Neuronal stem cell (in vitro differentiated cells): ENCODE results near the gene PTPRG.

Experiments used
- DNase-seq: peaks from one replicate; pipeline ENCODE4 v3.0.0-alpha.2; 2013; ENCODE audit warnings: low spot score
- H2AFZ ChIP-seq: one replicate; pipeline ENCODE4 v1.6.1; 2013; ENCODE audit warnings: mild to moderate bottlenecking, low read length, inconsistent platforms
- H2AK5ac ChIP-seq: 2 replicates; pipeline ENCODE4 v1.6.1; 2013; ENCODE audit warnings: low read depth, mild to moderate bottlenecking, inconsistent platforms, low read length, moderate library complexity, mixed read lengths
- H2BK120ac ChIP-seq: 2 replicates; pipeline ENCODE4 v1.6.1; 2013; ENCODE audit warnings: low read depth, mild to moderate bottlenecking, inconsistent platforms, low read length, moderate library complexity, mixed read lengths
- H2BK12ac ChIP-seq: one replicate; pipeline ENCODE4 v1.6.1; 2013; ENCODE audit warnings: low read length, inconsistent platforms
- H2BK15ac ChIP-seq: 2 replicates; pipeline ENCODE4 v1.6.1; 2013; ENCODE audit warnings: mild to moderate bottlenecking, low read length, inconsistent platforms, mixed read lengths
- H2BK5ac ChIP-seq: one replicate; pipeline ENCODE4 v1.6.1; 2013; ENCODE audit warnings: inconsistent platforms, mild to moderate bottlenecking, low read length, moderate library complexity
- H3K14ac ChIP-seq: one replicate; pipeline ENCODE4 v1.6.1; 2013; ENCODE audit warnings: low read length, inconsistent platforms
- H3K18ac ChIP-seq: 2 replicates; pipeline ENCODE4 v1.6.1; 2013; ENCODE audit warnings: low read length, inconsistent platforms
- H3K23ac ChIP-seq: 2 replicates; pipeline ENCODE4 v1.6.1; 2013; ENCODE audit warnings: low read depth, mild to moderate bottlenecking, mixed read lengths, low read length, inconsistent platforms; ENCODE audit not compliant: poor library complexity
- H3K27ac ChIP-seq: replicated peaks from 3 replicates; pipeline ENCODE4 v1.5.1; 2013; ENCODE audit warnings: low read length, inconsistent platforms
- H3K27me3 ChIP-seq, 3 experiments: 2 replicates each; pipeline ENCODE4 v1.6.1; 2013; ENCODE audit warnings: low read length in 3 of 3, mild to moderate bottlenecking in 2 of 3, inconsistent platforms in 1 of 3, low read depth in 1 of 3, mixed read lengths in 1 of 3, moderate library complexity in 1 of 3; ENCODE audit not compliant: control insufficient read depth in 3 of 3, insufficient read depth in 3 of 3
- H3K36me3 ChIP-seq, 2 donors: replicated peaks in 1 of 2; 2 replicates each; pipeline ENCODE4 v1.6.1; 2013; ENCODE audit warnings: low read length in 2 of 2; ENCODE audit not compliant: control insufficient read depth in 2 of 2, insufficient read depth in 2 of 2
- H3K4ac ChIP-seq: 2 replicates; pipeline ENCODE4 v1.6.1; 2013; ENCODE audit warnings: inconsistent platforms, mild to moderate bottlenecking, low read length, moderate library complexity
- H3K4me1 ChIP-seq, 2 donors: 1 replicate in 1 of 2; 2 replicates in 1 of 2; pipeline ENCODE4 v1.6.1; 2013; ENCODE audit warnings: low read length in 2 of 2, low read depth in 1 of 2; ENCODE audit not compliant: control insufficient read depth in 2 of 2, insufficient read depth in 1 of 2
- H3K4me2 ChIP-seq: one replicate; pipeline ENCODE4 v1.6.1; 2013; ENCODE audit warnings: mild to moderate bottlenecking, low read length, inconsistent platforms; ENCODE audit not compliant: insufficient read depth, poor library complexity, severe bottlenecking
- H3K4me3 ChIP-seq, 2 donors: 2 replicates each; pipeline ENCODE4 v1.5.1; 2013; ENCODE audit warnings: low read length in 2 of 2, mild to moderate bottlenecking in 2 of 2, inconsistent platforms in 1 of 2, moderate library complexity in 1 of 2
- H3K79me1 ChIP-seq: one replicate; pipeline ENCODE4 v1.6.1; 2013; ENCODE audit warnings: low read depth, mild to moderate bottlenecking, inconsistent platforms, low read length, moderate library complexity
- H3K9ac ChIP-seq: one replicate; pipeline ENCODE4 v1.6.1; 2013; ENCODE audit warnings: mild to moderate bottlenecking, low read depth, low read length, inconsistent platforms; ENCODE audit not compliant: poor library complexity
- H3K9me3 ChIP-seq, 2 donors: replicated peaks in 1 of 2; 2 replicates each; pipeline versions ENCODE3 to v1.6.1; 2013; ENCODE audit warnings: low read length in 2 of 2, mild to moderate bottlenecking in 2 of 2, inconsistent platforms in 1 of 2, low read depth in 1 of 2, mixed read lengths in 1 of 2, moderate library complexity in 1 of 2; ENCODE audit not compliant: control insufficient read depth in 2 of 2, insufficient read depth in 1 of 2
- H4K8ac ChIP-seq: one replicate; pipeline ENCODE4 v1.6.1; 2013; ENCODE audit warnings: low read depth, mild to moderate bottlenecking, inconsistent platforms, low read length, moderate library complexity
- H4K91ac ChIP-seq: one replicate; pipeline ENCODE4 v1.6.1; 2013; ENCODE audit warnings: low read length, low read depth, mild to moderate bottlenecking, inconsistent platforms; ENCODE audit not compliant: poor library complexity
- WGBS, 2 donors: extraction: QIAGEN DNeasy Blood & Tissue Kit; methylation state at CpG; one replicate each; pipeline ENCODE4 v1.1.7; 2013; ENCODE audit warnings: missing lambda C conversion rate in 2 of 2, mixed read lengths in 1 of 2; ENCODE audit not compliant: insufficient read length in 2 of 2, insufficient replicate concordance in 1 of 2; ENCODE audit errors: extremely low coverage in 2 of 2; 5-methylcytosine and 5-hydroxymethylcytosine counted together

The PTPRG gene

GRCh38 chr3:61788623-61789507 lies 227.5 kb downstream of the PTPRG start:
- no peaks in the 10 kb centered on the region for H3K9me3 ChIP-seq
- no peak overlapping the region for H3K14ac ChIP-seq
- no peak overlapping the region for H3K9ac ChIP-seq
- no peak for DNase-seq
- no peak overlapping the region for H3K4ac ChIP-seq
- no peak overlapping the region for H3K18ac ChIP-seq
- no peak overlapping the region for H2AFZ ChIP-seq
- H4K91ac ChIP-seq = no peak overlapping the region
- H3K36me3 ChIP-seq = no peaks in the 10 kb centered on the region
- WGBS, 2 donors = no CpG with 5 or more reads among the region's 4 CpGs
- H2BK120ac ChIP-seq = no peak overlapping the region
- H2BK5ac ChIP-seq = no peak overlapping the region
- H3K79me1 ChIP-seq = no peaks in the 10 kb centered on the region
- peaks cover 0 to 2% of the 10 kb centered on the region in 2 donors for H3K4me1 ChIP-seq
- no peak overlapping the region for H3K4me3 ChIP-seq
- no peak overlapping the region for H2BK12ac ChIP-seq
- no peak overlapping the region for H3K23ac ChIP-seq
- H4K8ac ChIP-seq = no peak overlapping the region
- H3K4me2 ChIP-seq = no peak overlapping the region
- H2AK5ac ChIP-seq = no peak overlapping the region
- H2BK15ac ChIP-seq = no peak overlapping the region
- H3K27me3 ChIP-seq = no peaks in the 10 kb centered on the region
- no peak overlapping the region for H3K27ac ChIP-seq

GRCh38 chr3:61789861-61790260 lies 228.5 kb downstream of the PTPRG start:
- H3K23ac ChIP-seq = no peak overlapping the region
- WGBS, 2 donors = no CpG with 5 or more reads among the region's 3 CpGs
- no peak overlapping the region for H4K91ac ChIP-seq
- H2BK15ac ChIP-seq = no peak overlapping the region
- no peak overlapping the region for H2AFZ ChIP-seq
- H3K14ac ChIP-seq = no peak overlapping the region
- H2BK12ac ChIP-seq = no peak overlapping the region
- H2AK5ac ChIP-seq = no peak overlapping the region
- H3K4ac ChIP-seq = no peak overlapping the region
- no peak for DNase-seq
- no peak overlapping the region for H3K18ac ChIP-seq
- H2BK5ac ChIP-seq = no peak overlapping the region
- H3K36me3 ChIP-seq = no peaks in the 10 kb centered on the region
- H3K4me1 ChIP-seq = peaks cover 0 to 2% of the 10 kb centered on the region in 2 donors
- H3K79me1 ChIP-seq = no peaks in the 10 kb centered on the region
- no peak overlapping the region for H2BK120ac ChIP-seq
- H4K8ac ChIP-seq = peak overlapping the region; percentile 33
- no peak overlapping the region for H3K27ac ChIP-seq
- H3K9ac ChIP-seq = no peak overlapping the region
- H3K9me3 ChIP-seq = no peaks in the 10 kb centered on the region
- no peaks in the 10 kb centered on the region for H3K27me3 ChIP-seq
- no peak overlapping the region for H3K4me2 ChIP-seq
- H3K4me3 ChIP-seq = no peak overlapping the region

GRCh38 chr3:61790411-61790810 lies 229.0 kb downstream of the PTPRG start:
- H3K4me2 ChIP-seq = no peak overlapping the region
- no peak overlapping the region for H3K4ac ChIP-seq
- H3K36me3 ChIP-seq = no peaks in the 10 kb centered on the region
- H3K27ac ChIP-seq = no peak overlapping the region
- no peaks in the 10 kb centered on the region for H3K27me3 ChIP-seq
- no peak overlapping the region for H4K8ac ChIP-seq
- H3K79me1 ChIP-seq = no peaks in the 10 kb centered on the region
- no peak for DNase-seq
- no peaks in the 10 kb centered on the region for H3K9me3 ChIP-seq
- no peak overlapping the region for H3K14ac ChIP-seq
- H2AFZ ChIP-seq = no peak overlapping the region
- H3K4me1 ChIP-seq = peaks cover 0 to 2% of the 10 kb centered on the region in 2 donors
- H2BK120ac ChIP-seq = no peak overlapping the region
- no peak overlapping the region for H2AK5ac ChIP-seq
- H3K18ac ChIP-seq = no peak overlapping the region
- no peak overlapping the region for H2BK15ac ChIP-seq
- H2BK12ac ChIP-seq = no peak overlapping the region
- no peak overlapping the region for H2BK5ac ChIP-seq
- H3K4me3 ChIP-seq = no peak overlapping the region
- H3K23ac ChIP-seq = no peak overlapping the region
- H3K9ac ChIP-seq = no peak overlapping the region
- no peak overlapping the region for H4K91ac ChIP-seq

- H4K8ac ChIP-seq = no peak overlapping the region
- no peak overlapping the region for H3K4me2 ChIP-seq
Measured at GRCh38 chr3:61793056-61793455, 231.7 kb downstream of the PTPRG start.

More at GRCh38 chr3:61793056-61793455, 231.7 kb downstream of the PTPRG start:
- H2BK5ac ChIP-seq = no peak overlapping the region
- no peak overlapping the region for H2BK120ac ChIP-seq
- no peak overlapping the region for H3K4ac ChIP-seq
- no peak overlapping the region for H2AK5ac ChIP-seq
- H2BK12ac ChIP-seq = no peak overlapping the region
- H3K79me1 ChIP-seq = no peaks in the 10 kb centered on the region
- no peak overlapping the region for H3K9ac ChIP-seq
- no peak overlapping the region for H4K91ac ChIP-seq
- no CpG with 5 or more reads among the region's 2 CpGs for WGBS, 2 donors
- no peaks in the 10 kb centered on the region for H3K9me3 ChIP-seq
- H2AFZ ChIP-seq = no peak overlapping the region
- H3K27ac ChIP-seq = no peak overlapping the region
- peaks cover 6% of the 10 kb centered on the region in 2 donors for H3K4me1 ChIP-seq
- H3K36me3 ChIP-seq = no peaks in the 10 kb centered on the region
- no peak overlapping the region for H3K23ac ChIP-seq
- DNase-seq = no peak
- H3K27me3 ChIP-seq = no peaks in the 10 kb centered on the region
- H2BK15ac ChIP-seq = no peak overlapping the region
- H3K18ac ChIP-seq = no peak overlapping the region
- H3K14ac ChIP-seq = no peak overlapping the region
- no peak overlapping the region for H3K4me3 ChIP-seq
